WTC11 (cell line): Measurements from ENCODE around the gene CFAP92. TPM values are rescaled to one million over a fixed set of nuclear protein-coding genes. Genes with fewer than 3 reads are reported as not detected.

ENCODE experiments used
- ATAC-seq: fragments of 200-7000 bp; cut with Tn5 transposase; 2 replicates; pipeline ENCODE4 v1.10.0; 2021; ENCODE audit warnings: mild to moderate bottlenecking, moderate library complexity
- CTCF ChIA-PET: fragments of 300-600 bp; sonication (Branson Sonifier 250); formaldehyde crosslinking; loops from one replicate; lab custom pipeline; 2021; ENCODE audit warnings: antibody characterized with exemption; lab: Charles Lee
- POLR2A ChIA-PET: fragments of 350-600 bp; sonication (Branson Sonifier 250); formaldehyde crosslinking; loops from one replicate; lab custom pipeline; 2021; ENCODE audit warnings: antibody characterized with exemption; lab: Charles Lee
- DNase-seq: peaks from one replicate; pipeline ENCODE4 v3.0.0; 2021; ENCODE audit warnings: low spot score
- H3K27ac Mint-ChIP-seq: 2 replicates; pipeline ENCODE4 v1.8.0; 2021; ENCODE audit warnings: mixed read lengths
- H3K27me3 Mint-ChIP-seq: 2 replicates; pipeline ENCODE4 v1.8.0; 2021; ENCODE audit warnings: low read depth, mild to moderate bottlenecking, moderate library complexity, mixed read lengths
- H3K36me3 Mint-ChIP-seq: 2 replicates; pipeline ENCODE4 v1.8.0; 2021; ENCODE audit warnings: mixed read lengths
- H3K4me1 Mint-ChIP-seq: 2 replicates; pipeline ENCODE4 v1.8.0; 2022; ENCODE audit warnings: mixed read lengths
- H3K4me3 Mint-ChIP-seq: 2 replicates; pipeline ENCODE4 v1.8.0; 2021; ENCODE audit warnings: mild to moderate bottlenecking, moderate library complexity, mixed read lengths
- H3K9me3 Mint-ChIP-seq: 2 replicates; pipeline ENCODE4 v1.8.0; 2021; ENCODE audit warnings: mixed read lengths
- ARID4B ChIP-seq: sonication (generic); formaldehyde crosslinking; IDR thresholded peaks from 2 replicates; pipeline ENCODE4 v1.8.0; 2023; ENCODE audit warnings: missing genetic modification reagents, mild to moderate bottlenecking, borderline replicate concordance
- ATF6 ChIP-seq: sonication (generic); formaldehyde crosslinking; IDR thresholded peaks from 2 replicates; pipeline ENCODE4 v1.8.1; 2023; ENCODE audit warnings: mild to moderate bottlenecking, missing genetic modification reagents
- CBFB ChIP-seq: sonication (generic); formaldehyde crosslinking; IDR thresholded peaks from 2 replicates; pipeline ENCODE4 v1.8.1; 2022; ENCODE audit warnings: mild to moderate bottlenecking, low read depth, missing genetic modification reagents
- ELF4 ChIP-seq: sonication (generic); formaldehyde crosslinking; IDR thresholded peaks from 2 replicates; pipeline ENCODE4 v1.8.1; 2022; ENCODE audit warnings: low read depth, mild to moderate bottlenecking, moderate library complexity, missing genetic modification reagents
- ESRRA ChIP-seq: sonication (generic); formaldehyde crosslinking; IDR thresholded peaks from 2 replicates; pipeline ENCODE4 v1.8.1; 2022; ENCODE audit warnings: mild to moderate bottlenecking, missing genetic modification reagents, borderline replicate concordance
- FOXJ3 ChIP-seq: sonication (generic); formaldehyde crosslinking; IDR thresholded peaks from 2 replicates; pipeline ENCODE4 v1.9.0; 2021; ENCODE audit warnings: missing genetic modification reagents, mild to moderate bottlenecking, borderline replicate concordance
- JAZF1 ChIP-seq: fragments of 250-450 bp; sonication (Bioruptor Pico); IDR thresholded peaks from 2 replicates; pipeline ENCODE4 v1.9.0; 2021; ENCODE audit warnings: moderate library complexity, mild to moderate bottlenecking, inconsistent platforms
- MXD4 ChIP-seq: fragments of 250-450 bp; sonication (Bioruptor Pico); IDR thresholded peaks from 2 replicates; pipeline ENCODE4 v1.8.0; 2021; ENCODE audit warnings: mild to moderate bottlenecking, moderate library complexity, borderline replicate concordance
- NR3C1 ChIP-seq: sonication (generic); formaldehyde crosslinking; conservative IDR thresholded peaks from 2 replicates; pipeline ENCODE4 v1.8.1; 2023; ENCODE audit warnings: low read depth, mild to moderate bottlenecking, missing genetic modification reagents
- STAT6 ChIP-seq: sonication (generic); formaldehyde crosslinking; conservative IDR thresholded peaks from 2 replicates; pipeline ENCODE4 v1.8.1; 2023; ENCODE audit warnings: mild to moderate bottlenecking, low read depth, missing genetic modification reagents, moderate library complexity
- ZNF138 ChIP-seq: sonication (generic); formaldehyde crosslinking; conservative IDR thresholded peaks from 2 replicates; pipeline ENCODE4 v1.8.1; 2022; ENCODE audit warnings: mild to moderate bottlenecking, moderate library complexity, missing genetic modification reagents
- ZNF219 ChIP-seq: sonication (generic); formaldehyde crosslinking; IDR thresholded peaks from 2 replicates; pipeline ENCODE4 v1.8.0; 2023; ENCODE audit warnings: missing genetic modification reagents, mild to moderate bottlenecking, borderline replicate concordance
- ZNF263 ChIP-seq: sonication (generic); formaldehyde crosslinking; IDR thresholded peaks from 2 replicates; pipeline ENCODE4 v1.8.1; 2022; ENCODE audit warnings: low read depth, mild to moderate bottlenecking, moderate library complexity, missing genetic modification reagents
- ZNF423 ChIP-seq: fragments of 250-450 bp; sonication (Bioruptor Pico); IDR thresholded peaks from 2 replicates; pipeline ENCODE4 v2.1.2; 2022; ENCODE audit warnings: mild to moderate bottlenecking, moderate library complexity
- total RNA-seq: library from RNA; stranded (reverse); gene quantifications from 3 replicates; pipeline ENCODE4 v1.2.3, GENCODE V29; 2021
- TF ChIP-seq, protein P1 (sequence below): sonication (generic); formaldehyde crosslinking; IDR thresholded peaks from 2 replicates; pipeline ENCODE4 v1.8.0; 2023; ENCODE audit warnings: mild to moderate bottlenecking, missing genetic modification reagents

Gene CFAP92
- total RNA-seq, 1 experiment from 2014 or later = 2.9 TPM

DNA sequence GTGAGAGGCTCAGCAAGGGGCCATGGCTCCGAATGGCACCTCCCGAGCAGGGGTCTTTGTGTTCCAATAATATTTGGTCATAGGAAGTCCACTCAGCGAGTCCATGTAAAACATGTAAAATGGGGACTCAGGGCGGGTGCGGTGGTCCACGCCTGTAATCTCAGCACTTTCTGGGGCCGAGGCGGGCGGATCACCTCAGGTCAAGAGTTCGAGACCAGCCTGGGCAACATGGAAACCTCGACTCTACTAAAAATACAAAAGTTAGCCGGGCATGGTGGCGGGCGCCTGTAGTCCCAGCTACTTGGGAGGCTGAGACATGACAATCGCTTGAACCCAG, 33.6 kb upstream of the CFAP92 start:
- H3K27ac Mint-ChIP-seq = no peak overlapping the region
- no peak for ATAC-seq
- H3K4me1 Mint-ChIP-seq = peaks cover 5% of the 10 kb centered on the region; the same call in 1 of the 2 replicates
- H3K9me3 Mint-ChIP-seq = peaks cover 6% of the 10 kb centered on the region; the same call in 1 of the 2 replicates
- TF ChIP-seq ESRRA (CRISPR knock-in tag) (no peak), NR3C1 (CRISPR knock-in tag) (no peak), FOXJ3 (CRISPR knock-in tag) (no peak), STAT6 (CRISPR knock-in tag) (no peak), ZNF423 (CRISPR knock-in tag) (no peak), ELF4 (no peak), ZNF263 (CRISPR knock-in tag) (no peak), ZNF138 (CRISPR knock-in tag) (no peak), ATF6 (CRISPR knock-in tag) (no peak), CBFB (CRISPR knock-in tag) (no peak), JAZF1 (no peak), MXD4 (CRISPR knock-in tag) (no peak), ARID4B (CRISPR knock-in tag) (no peak), ZNF219 (CRISPR knock-in tag) (no peak)
- TF ChIP-seq, protein P1, sequence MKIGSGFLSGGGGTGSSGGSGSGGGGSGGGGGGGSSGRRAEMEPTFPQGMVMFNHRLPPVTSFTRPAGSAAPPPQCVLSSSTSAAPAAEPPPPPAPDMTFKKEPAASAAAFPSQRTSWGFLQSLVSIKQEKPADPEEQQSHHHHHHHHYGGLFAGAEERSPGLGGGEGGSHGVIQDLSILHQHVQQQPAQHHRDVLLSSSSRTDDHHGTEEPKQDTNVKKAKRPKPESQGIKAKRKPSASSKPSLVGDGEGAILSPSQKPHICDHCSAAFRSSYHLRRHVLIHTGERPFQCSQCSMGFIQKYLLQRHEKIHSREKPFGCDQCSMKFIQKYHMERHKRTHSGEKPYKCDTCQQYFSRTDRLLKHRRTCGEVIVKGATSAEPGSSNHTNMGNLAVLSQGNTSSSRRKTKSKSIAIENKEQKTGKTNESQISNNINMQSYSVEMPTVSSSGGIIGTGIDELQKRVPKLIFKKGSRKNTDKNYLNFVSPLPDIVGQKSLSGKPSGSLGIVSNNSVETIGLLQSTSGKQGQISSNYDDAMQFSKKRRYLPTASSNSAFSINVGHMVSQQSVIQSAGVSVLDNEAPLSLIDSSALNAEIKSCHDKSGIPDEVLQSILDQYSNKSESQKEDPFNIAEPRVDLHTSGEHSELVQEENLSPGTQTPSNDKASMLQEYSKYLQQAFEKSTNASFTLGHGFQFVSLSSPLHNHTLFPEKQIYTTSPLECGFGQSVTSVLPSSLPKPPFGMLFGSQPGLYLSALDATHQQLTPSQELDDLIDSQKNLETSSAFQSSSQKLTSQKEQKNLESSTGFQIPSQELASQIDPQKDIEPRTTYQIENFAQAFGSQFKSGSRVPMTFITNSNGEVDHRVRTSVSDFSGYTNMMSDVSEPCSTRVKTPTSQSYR = no peak
- TF ChIP-seq, all 79 proteins: peak for 0
- peak overlapping the region; percentile 12; the same call in 1 of the 2 replicates for H3K4me3 Mint-ChIP-seq
- peaks cover 53% of the 10 kb centered on the region for H3K27me3 Mint-ChIP-seq
- DNase-seq = no peak
- H3K36me3 Mint-ChIP-seq = no peaks in the 10 kb centered on the region
- POLR2A ChIA-PET = no interaction called here
- CTCF ChIA-PET = interaction anchor here (1.0 to 5.7 kb wide), 8 partner anchors 10 to 57 kb away, joined by 3 to 25 read pairs (median 6); no protein-coding TSS in a partner anchor
